H1 (cell line): ENCODE measurements around the gene NEDD4L.

Source experiments
- EP300 ChIP-seq, 2 experiments: IDR thresholded peaks; 1 replicate in 1 of 2; 2 replicates in 1 of 2; pipeline ENCODE4 v1.6.1; 2011 to 2012; ENCODE audit warnings: low read depth in 2 of 2, low read length in 2 of 2, mild to moderate bottlenecking in 2 of 2, borderline replicate concordance in 1 of 2, inconsistent platforms in 1 of 2, moderate library complexity in 1 of 2
- HDAC6 ChIP-seq: IDR thresholded peaks from one replicate; pipeline ENCODE4 v1.7.1; 2012; ENCODE audit warnings: low read depth, mild to moderate bottlenecking, inconsistent platforms, low read length, moderate library complexity
- KDM1A ChIP-seq: fragments of 200-600, 300-600 bp; sonication (generic); IDR thresholded peaks from 2 replicates; pipeline ENCODE4 v1.7.1; 2016; ENCODE audit warnings: mild to moderate bottlenecking, low read length, borderline replicate concordance
- MAFK ChIP-seq: IDR thresholded peaks from 2 replicates; pipeline ENCODE4 v1.6.1; 2012; ENCODE audit warnings: low read depth, mild to moderate bottlenecking, improper control_type of control experiment, low read length
- RAD21 ChIP-seq, 2 experiments: IDR thresholded peaks in 1 of 2; conservative IDR thresholded peaks in 1 of 2; 2 replicates each; pipeline ENCODE4 v1.6.1; 2011; ENCODE audit warnings: low read depth in 2 of 2, low read length in 2 of 2, improper control_type of control experiment in 1 of 2, inconsistent platforms in 1 of 2, mild to moderate bottlenecking in 1 of 2, moderate library complexity in 1 of 2
- RFX5 ChIP-seq: IDR thresholded peaks from 2 replicates; pipeline ENCODE4 v1.6.1; 2011; ENCODE audit warnings: low read depth, low read length, improper control_type of control experiment, borderline replicate concordance
- SAP30 ChIP-seq: fragments of 300-600 bp; sonication (generic); IDR thresholded peaks from 2 replicates; pipeline ENCODE4 v1.7.1; 2012; ENCODE audit warnings: low read length, moderate library complexity, mild to moderate bottlenecking, inconsistent platforms; ENCODE audit not compliant: insufficient read depth, insufficient replicate concordance
- SUZ12 ChIP-seq: fragments of 200-600 bp; sonication (generic); IDR thresholded peaks from 2 replicates; pipeline ENCODE4 v1.6.1; 2012; ENCODE audit warnings: mild to moderate bottlenecking, inconsistent platforms, low read length, moderate library complexity, mixed read lengths
- TBP ChIP-seq: IDR thresholded peaks from 2 replicates; pipeline ENCODE4 v1.6.1; 2011; ENCODE audit warnings: low read depth, low read length, improper control_type of control experiment
- TEAD4 ChIP-seq: IDR thresholded peaks from 2 replicates; pipeline ENCODE4 v1.6.1; 2012; ENCODE audit warnings: low read depth, low read length, inconsistent platforms, mixed read lengths
- TF ChIP-seq, protein P1 (sequence below), 3 experiments: IDR thresholded peaks; 1 replicate in 2 of 3; 2 replicates in 1 of 3; pipeline versions ENCODE4 v1.5.1 to v1.6.1; 2011; ENCODE audit warnings: low read length in 3 of 3, mild to moderate bottlenecking in 3 of 3, inconsistent platforms in 2 of 3, low read depth in 1 of 3, moderate library complexity in 1 of 3; ENCODE audit not compliant: insufficient read depth in 1 of 3; ENCODE audit errors: control extremely low read depth in 1 of 3
- TF ChIP-seq, protein P2 (sequence below): IDR thresholded peaks from 2 replicates; pipeline ENCODE4 v1.6.1; 2012; ENCODE audit warnings: low read length, inconsistent platforms

DNA sequence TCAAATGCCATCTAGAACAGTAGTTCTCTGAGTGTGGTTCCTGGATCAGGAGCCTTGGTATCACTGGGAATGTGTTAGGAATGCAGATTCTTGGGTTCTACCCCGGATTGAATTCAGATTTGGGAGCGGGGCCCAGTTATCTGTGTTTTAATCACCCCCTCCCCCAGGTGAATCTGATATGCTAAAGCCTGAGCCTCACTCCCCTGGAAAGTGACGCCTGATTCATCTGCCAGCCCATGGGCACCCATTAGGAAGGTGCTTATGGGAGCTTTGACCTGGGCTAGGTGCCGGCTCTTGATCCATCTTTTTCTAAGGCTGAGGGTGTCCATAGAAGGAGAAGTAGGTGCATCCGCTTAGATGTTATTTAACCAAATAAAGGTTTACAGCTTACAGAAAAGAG, 199.4 kb downstream of the NEDD4L start:
- TF ChIP-seq HDAC6 (no peak), SAP30 (no peak), RFX5 (no peak), EP300 (IDR thresholded peaks at IDR 0.05; ENCODE audit: borderline replicate concordance in 1 of 2, low read depth in 2 of 2, low read length in 2 of 2) (no peak), SUZ12 (no peak), MAFK (no peak), RAD21 (IDR thresholded peaks at IDR 0.05 in 1 of 2, conservative IDR thresholded peaks at IDR 0.05 in 1 of 2; ENCODE audit: low read depth in 2 of 2, low read length in 2 of 2) (no peak), KDM1A (no peak), TEAD4 (no peak), TBP (no peak)
- TF ChIP-seq, protein P1, sequence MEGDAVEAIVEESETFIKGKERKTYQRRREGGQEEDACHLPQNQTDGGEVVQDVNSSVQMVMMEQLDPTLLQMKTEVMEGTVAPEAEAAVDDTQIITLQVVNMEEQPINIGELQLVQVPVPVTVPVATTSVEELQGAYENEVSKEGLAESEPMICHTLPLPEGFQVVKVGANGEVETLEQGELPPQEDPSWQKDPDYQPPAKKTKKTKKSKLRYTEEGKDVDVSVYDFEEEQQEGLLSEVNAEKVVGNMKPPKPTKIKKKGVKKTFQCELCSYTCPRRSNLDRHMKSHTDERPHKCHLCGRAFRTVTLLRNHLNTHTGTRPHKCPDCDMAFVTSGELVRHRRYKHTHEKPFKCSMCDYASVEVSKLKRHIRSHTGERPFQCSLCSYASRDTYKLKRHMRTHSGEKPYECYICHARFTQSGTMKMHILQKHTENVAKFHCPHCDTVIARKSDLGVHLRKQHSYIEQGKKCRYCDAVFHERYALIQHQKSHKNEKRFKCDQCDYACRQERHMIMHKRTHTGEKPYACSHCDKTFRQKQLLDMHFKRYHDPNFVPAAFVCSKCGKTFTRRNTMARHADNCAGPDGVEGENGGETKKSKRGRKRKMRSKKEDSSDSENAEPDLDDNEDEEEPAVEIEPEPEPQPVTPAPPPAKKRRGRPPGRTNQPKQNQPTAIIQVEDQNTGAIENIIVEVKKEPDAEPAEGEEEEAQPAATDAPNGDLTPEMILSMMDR (IDR thresholded peaks at IDR 0.05; ENCODE audit: control extremely low read depth in 1 of 3, insufficient read depth in 1 of 3, low read depth in 1 of 3, low read length in 3 of 3): no peak
- TF ChIP-seq, protein P2, sequence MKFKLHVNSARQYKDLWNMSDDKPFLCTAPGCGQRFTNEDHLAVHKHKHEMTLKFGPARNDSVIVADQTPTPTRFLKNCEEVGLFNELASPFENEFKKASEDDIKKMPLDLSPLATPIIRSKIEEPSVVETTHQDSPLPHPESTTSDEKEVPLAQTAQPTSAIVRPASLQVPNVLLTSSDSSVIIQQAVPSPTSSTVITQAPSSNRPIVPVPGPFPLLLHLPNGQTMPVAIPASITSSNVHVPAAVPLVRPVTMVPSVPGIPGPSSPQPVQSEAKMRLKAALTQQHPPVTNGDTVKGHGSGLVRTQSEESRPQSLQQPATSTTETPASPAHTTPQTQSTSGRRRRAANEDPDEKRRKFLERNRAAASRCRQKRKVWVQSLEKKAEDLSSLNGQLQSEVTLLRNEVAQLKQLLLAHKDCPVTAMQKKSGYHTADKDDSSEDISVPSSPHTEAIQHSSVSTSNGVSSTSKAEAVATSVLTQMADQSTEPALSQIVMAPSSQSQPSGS: no peak
